Measurements from ENCODE around the gene DDI2. TPM values are rescaled to one million over a fixed set of nuclear protein-coding genes. Genes with fewer than 3 reads are reported as not detected.
"Not testable (repeated sequence)": the region's sequence is repeated elsewhere in the genome, so short reads cannot be mapped to it uniquely, and the experiment has no call there.

The DDI2 gene
- total RNA-seq, 1 donor from 2014 or later: 40.9 TPM

DNA sequence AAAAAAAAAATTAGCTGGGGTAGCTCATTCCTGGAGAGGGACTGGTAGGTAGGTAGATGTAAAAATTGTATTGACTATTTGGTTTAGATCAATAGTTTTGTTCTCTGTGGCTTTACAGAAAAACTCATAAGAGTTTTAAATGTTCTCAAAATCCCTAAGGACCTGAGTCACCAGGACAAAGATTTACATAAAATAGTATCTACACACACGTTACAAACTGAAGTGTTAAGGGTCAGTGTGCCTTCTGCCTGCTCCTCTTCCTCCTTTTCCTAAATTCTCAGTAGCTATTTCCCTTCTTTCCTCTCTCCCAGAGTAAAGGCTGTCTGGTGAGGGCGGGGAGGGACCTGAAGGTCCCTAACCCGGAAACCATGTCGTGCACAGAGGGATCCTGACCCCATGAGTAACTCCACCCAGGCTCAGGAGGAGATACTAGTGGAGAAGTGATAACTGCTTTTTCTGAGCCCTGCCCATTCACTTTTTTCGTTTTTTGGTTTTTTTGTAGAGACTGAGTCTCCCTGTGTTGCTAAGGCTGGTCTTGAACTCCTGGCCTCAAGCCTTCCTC, 74.9 kb downstream of the DDI2 start:
- Histone ChIP-seq H3K4me3 (no peak overlapping the region), H3K36me3 (peaks cover 6% of the 10 kb centered on the region), H3K4me1 (peaks cover 37% of the 10 kb centered on the region), H3K9me3 (no peaks in the 10 kb centered on the region), H3K27ac (no peak overlapping the region), H3K27me3 (no peaks in the 10 kb centered on the region)
- TF ChIP-seq, protein P1, sequence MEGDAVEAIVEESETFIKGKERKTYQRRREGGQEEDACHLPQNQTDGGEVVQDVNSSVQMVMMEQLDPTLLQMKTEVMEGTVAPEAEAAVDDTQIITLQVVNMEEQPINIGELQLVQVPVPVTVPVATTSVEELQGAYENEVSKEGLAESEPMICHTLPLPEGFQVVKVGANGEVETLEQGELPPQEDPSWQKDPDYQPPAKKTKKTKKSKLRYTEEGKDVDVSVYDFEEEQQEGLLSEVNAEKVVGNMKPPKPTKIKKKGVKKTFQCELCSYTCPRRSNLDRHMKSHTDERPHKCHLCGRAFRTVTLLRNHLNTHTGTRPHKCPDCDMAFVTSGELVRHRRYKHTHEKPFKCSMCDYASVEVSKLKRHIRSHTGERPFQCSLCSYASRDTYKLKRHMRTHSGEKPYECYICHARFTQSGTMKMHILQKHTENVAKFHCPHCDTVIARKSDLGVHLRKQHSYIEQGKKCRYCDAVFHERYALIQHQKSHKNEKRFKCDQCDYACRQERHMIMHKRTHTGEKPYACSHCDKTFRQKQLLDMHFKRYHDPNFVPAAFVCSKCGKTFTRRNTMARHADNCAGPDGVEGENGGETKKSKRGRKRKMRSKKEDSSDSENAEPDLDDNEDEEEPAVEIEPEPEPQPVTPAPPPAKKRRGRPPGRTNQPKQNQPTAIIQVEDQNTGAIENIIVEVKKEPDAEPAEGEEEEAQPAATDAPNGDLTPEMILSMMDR (IDR thresholded peaks at IDR 0.05): no peak
- intact Hi-C loops (cut with DNase I): no loop called here
- DNase-seq (no peak), ATAC-seq (peak; percentile 29)

DNA sequence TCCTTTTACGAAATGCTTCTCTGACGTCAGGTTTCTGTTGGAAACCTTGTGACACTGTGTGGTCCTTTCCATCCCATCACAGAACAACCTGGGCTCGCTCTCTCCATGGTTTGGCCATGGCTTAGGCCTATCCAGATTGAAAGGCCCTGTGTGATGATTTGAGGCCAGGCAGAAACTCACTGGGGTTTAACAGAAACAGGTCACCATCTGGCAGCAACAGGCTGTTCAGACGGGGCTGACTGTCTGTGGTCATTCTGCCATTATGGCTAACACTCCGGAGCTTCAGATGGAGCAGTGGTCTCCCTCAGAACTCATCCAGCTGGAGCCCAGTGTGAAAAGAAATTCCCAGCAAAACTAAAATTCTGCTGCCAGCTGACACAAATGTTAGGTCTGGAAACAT, 76.1 kb downstream of the DDI2 start:
- TF ChIP-seq, protein P1 (IDR thresholded peaks at IDR 0.05): no peak
- H3K4me1 ChIP-seq: peaks cover 46% of the 10 kb centered on the region
- H3K27me3 ChIP-seq: no peaks in the 10 kb centered on the region
- DNase-seq (no peak), ATAC-seq (no peak)
- H3K36me3 ChIP-seq: peaks cover 6% of the 10 kb centered on the region
- H3K27ac ChIP-seq: no peak overlapping the region
- H3K4me3 ChIP-seq: no peak overlapping the region
- H3K9me3 ChIP-seq: no peaks in the 10 kb centered on the region
- intact Hi-C loops (cut with DNase I): no loop called here

DNA sequence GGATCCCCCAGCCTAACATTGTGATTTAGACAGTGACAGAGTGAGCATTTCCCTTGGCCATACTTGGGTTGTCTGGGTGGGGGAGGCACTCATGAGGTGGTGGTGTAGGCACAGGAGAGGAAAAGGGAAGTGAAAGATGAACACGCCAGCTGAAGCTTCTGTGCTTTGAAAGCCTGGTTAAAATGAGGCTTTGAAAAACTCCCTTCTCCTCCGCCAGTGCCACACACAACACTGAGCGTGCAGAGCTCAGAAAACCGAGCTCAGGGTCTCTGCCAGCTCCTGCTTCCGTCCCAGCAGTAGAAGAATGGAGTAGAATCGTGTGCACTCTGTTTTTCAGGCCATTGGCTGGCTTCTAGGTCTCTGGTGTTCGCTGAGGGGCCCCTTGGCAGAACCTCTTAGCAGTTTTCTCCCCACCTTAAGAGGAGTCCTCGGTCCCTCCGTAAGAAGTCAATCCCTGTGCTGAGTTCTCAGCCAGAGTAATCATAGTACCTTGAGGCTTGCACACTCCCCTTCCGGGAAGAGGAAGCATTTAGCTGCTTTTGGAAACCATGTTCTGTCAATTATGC, 79.8 kb downstream of the DDI2 start:
- peak overlapping the region; percentile 16 for H3K4me3 ChIP-seq
- no peaks in the 10 kb centered on the region for H3K9me3 ChIP-seq
- intact Hi-C loops (cut with DNase I): no loop called here
- peaks cover 6% of the 10 kb centered on the region for H3K36me3 ChIP-seq
- H3K27me3 ChIP-seq: no peaks in the 10 kb centered on the region
- peak overlapping the region; percentile 60 for H3K27ac ChIP-seq
- TF ChIP-seq, protein P1 (IDR thresholded peaks at IDR 0.05): no peak
- no peak for DNase-seq
- H3K4me1 ChIP-seq: peaks cover 49% of the 10 kb centered on the region
- ATAC-seq: peak; percentile 83

DNA sequence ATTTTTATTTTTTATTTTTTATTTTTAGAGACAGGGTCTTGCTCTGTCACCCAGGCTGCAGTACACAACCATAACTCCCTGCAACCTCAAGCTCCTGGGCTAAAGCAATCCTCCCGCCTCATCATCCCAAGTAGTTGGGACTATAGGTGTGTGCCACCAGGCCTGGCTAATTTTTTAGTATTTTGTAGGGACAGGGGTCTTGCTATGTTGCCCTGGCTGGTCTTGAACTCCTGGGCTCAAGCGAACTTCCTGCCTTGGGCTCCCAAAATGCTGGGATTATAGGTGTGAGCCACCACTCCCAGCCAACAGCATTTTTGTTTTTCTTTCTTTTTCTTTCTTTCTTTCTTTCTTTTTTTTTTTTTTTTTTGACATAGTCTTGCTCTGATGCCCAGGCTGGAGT, 80.9 kb downstream of the DDI2 start:
- Histone ChIP-seq H3K27ac (no peak overlapping the region), H3K4me3 (no peak overlapping the region), H3K27me3 (no peaks in the 10 kb centered on the region), H3K9me3 (no peaks in the 10 kb centered on the region), H3K4me1 (peaks cover 51% of the 10 kb centered on the region), H3K36me3 (peaks cover 6% of the 10 kb centered on the region)
- DNase-seq: no peak
- TF ChIP-seq, protein P1 (IDR thresholded peaks at IDR 0.05): no peak
- intact Hi-C loops (cut with DNase I): no loop called here
- no peak for ATAC-seq

DNA sequence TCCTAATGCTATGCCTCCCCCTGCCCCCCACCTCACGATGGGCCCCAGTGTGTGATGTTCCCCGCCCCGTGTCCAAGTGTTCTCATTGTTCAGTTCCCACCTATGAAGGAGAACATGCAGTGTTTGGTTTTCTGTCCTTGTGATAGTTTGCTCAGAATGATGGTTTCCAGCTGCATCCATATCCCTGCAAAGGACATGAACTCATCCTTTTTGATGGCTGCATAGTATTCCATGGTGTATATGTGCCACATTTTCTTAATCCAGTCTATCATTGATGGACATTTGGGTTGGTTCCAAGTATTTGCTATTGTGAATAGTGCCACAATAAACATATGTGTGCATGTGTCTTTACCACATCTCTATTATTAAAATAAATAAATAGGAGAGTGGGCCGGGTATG, 82.1 kb downstream of the DDI2 start:
- intact Hi-C loops (cut with DNase I): not testable (repeated sequence)

DNA sequence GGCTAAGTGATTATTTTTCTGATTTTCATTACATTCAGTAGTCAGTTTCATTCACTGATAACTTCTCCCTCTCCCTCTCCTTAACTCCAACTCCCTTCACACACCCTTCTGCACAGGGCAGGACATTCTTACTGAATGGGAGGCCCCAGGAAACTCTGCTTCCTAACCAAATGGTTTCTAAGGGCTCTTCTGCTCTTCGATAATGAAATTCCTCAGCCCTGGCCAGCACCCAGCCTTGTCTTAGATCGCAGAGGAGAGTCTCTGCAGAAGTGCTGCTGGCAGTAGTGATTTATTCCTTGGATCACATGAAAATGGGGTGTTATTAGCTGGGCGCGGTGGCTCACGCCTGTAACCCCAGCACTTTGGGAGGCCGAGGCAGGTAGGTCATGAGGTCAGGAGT, 83.2 kb downstream of the DDI2 start:
- Histone ChIP-seq H3K27ac (peak overlapping the region; percentile 15), H3K4me1 (peaks cover 68% of the 10 kb centered on the region)
- TF ChIP-seq, protein P1 (IDR thresholded peaks at IDR 0.05): no peak

More for the DNA sequence above, 82.1 kb downstream of the DDI2 start:
- H3K4me1 ChIP-seq: peaks cover 62% of the 10 kb centered on the region
- not testable (repeated sequence) for H3K9me3 ChIP-seq, ATAC-seq, H3K27ac ChIP-seq, H3K36me3 ChIP-seq, H3K4me3 ChIP-seq, DNase-seq, H3K27me3 ChIP-seq

More for the DNA sequence above, 83.2 kb downstream of the DDI2 start:
- no peak overlapping the region for H3K4me3 ChIP-seq
- peaks cover 6% of the 10 kb centered on the region for H3K36me3 ChIP-seq
- H3K27me3 ChIP-seq: no peaks in the 10 kb centered on the region
- H3K9me3 ChIP-seq: no peaks in the 10 kb centered on the region
- peak; percentile 72 for DNase-seq
- ATAC-seq: peak; percentile 73
- intact Hi-C loops (cut with DNase I): no loop called here

Data from upper lobe of right lung (tissue), 1 donor.